Astrocyte of the cerebellum (primary cell): ENCODE results near the gene BCL2L11.

ENCODE experiments used
- DNase-seq: peaks from one replicate; pipeline ENCODE4 v3.0.0-alpha.2; 2011; ENCODE audit warnings: low read depth
- H3K4me3 ChIP-seq: 2 replicates; pipeline ENCODE4 v1.5.1; 2011; ENCODE audit warnings: mild to moderate bottlenecking, low read depth, low read length, moderate library complexity
- in situ Hi-C: cut with HindIII; loops from 2 replicates; pipeline ENCODE4 v1.10.0; 2017; ENCODE audit warnings: low sequenced_read_pairs
- TF ChIP-seq, protein P1 (sequence below): IDR thresholded peaks from 2 replicates; pipeline ENCODE4 v1.5.1; 2012; ENCODE audit warnings: low read length, low read depth, moderate library complexity, mild to moderate bottlenecking; ENCODE audit errors: missing control alignments

Gene BCL2L11

GRCh38 chr2:111189106-111189505, 68.4 kb downstream of the BCL2L11 start:
- in situ Hi-C loops, result no loop called here
- H3K4me3 ChIP-seq, result no peak overlapping the region
- no peak for DNase-seq
- TF ChIP-seq, protein P1, sequence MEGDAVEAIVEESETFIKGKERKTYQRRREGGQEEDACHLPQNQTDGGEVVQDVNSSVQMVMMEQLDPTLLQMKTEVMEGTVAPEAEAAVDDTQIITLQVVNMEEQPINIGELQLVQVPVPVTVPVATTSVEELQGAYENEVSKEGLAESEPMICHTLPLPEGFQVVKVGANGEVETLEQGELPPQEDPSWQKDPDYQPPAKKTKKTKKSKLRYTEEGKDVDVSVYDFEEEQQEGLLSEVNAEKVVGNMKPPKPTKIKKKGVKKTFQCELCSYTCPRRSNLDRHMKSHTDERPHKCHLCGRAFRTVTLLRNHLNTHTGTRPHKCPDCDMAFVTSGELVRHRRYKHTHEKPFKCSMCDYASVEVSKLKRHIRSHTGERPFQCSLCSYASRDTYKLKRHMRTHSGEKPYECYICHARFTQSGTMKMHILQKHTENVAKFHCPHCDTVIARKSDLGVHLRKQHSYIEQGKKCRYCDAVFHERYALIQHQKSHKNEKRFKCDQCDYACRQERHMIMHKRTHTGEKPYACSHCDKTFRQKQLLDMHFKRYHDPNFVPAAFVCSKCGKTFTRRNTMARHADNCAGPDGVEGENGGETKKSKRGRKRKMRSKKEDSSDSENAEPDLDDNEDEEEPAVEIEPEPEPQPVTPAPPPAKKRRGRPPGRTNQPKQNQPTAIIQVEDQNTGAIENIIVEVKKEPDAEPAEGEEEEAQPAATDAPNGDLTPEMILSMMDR, result no peak

DNA sequence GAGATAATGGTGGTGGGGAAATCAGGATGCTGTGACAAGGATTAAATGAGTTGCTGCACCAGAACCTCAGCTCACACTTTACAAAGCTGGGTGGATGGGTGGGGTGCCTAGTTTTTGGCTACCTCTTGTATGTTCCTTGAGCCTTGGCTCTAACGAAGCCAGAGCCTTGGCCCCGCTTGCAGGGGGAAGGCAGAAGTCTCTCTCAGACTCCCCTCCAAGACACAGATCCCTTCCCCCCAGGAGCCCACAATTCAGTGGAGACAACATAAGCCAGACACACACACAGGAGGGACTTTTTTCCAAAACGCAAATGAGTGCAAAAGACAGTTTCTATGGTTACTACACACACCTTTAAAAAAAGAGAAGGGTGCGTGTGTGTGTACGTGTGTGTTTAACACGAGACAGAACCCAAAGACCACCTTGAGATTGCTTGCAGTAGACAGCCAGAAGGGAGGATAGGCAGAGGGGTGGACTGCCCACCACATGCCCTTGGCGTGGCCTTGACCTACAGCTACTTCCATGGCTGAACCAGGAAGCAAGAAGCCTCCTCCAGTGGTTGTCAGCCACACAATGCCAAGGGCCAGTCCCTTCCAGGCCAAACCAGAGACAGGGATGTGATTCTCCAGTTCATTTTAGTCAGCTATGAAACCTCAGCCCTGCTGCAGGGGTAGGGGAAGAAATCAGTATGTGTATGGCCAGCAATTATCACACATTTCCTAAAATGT, 70.3 kb downstream of the BCL2L11 start:
- no peak for DNase-seq
- H3K4me3 ChIP-seq, result no peak overlapping the region
- in situ Hi-C loops, result no loop called here
- TF ChIP-seq, protein P1, result no peak

DNA sequence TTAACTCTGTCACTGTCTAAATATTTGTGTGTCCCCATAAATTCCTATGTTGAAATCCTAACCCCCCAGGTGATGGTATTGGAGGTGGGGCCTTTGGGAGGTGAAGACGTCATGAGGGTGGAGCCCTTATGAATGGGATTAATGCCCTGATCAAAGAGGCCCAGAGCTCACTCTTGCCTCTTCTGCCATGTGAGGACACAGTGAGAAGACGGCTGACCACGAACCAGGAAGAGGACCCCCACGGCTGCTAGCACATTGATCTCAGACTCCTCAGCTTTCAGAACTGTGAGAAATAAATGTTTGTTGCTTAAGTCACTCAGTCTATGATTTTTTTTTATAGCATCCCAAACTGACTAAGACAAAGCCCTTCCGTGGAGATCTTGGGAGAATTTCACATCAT, 71.2 kb downstream of the BCL2L11 start:
- in situ Hi-C loops, result no loop called here
- DNase-seq, result no peak
- TF ChIP-seq, protein P1, result no peak
- H3K4me3 ChIP-seq, result no peak overlapping the region

DNA sequence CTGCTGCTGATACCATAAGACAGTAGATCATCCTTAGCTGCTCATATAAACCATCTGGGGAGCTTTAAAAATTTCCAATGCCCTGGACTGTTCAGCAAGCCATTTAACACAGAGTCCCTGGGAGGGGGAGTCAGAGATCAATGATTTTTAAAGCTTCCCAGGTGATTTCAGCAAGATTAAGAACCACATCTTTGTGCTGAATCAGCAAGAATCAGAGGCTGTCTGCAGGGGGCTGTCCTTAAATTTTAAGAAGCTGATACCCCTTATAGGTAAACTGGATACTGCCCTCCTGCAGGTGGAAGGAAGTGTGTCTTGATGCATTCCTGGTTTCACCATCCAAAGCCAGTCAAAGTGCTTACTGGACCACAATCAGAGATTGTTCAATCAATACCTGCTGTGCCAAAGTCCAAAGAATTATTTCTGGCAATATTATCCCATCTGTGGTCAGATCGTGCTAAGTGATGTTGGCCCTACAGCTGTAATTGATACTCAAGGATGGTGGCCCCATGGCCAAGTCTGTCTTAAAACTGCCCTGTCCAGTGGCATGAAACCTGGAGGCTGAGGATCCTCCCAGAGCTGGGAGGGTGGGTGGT, 72.2 kb downstream of the BCL2L11 start:
- H3K4me3 ChIP-seq, result no peak overlapping the region
- in situ Hi-C loops, result no loop called here
- DNase-seq, result no peak
- TF ChIP-seq, protein P1, result no peak

- H3K4me3 ChIP-seq, result no peak overlapping the region
- no peak for DNase-seq
- in situ Hi-C loops, result no loop called here
- TF ChIP-seq, protein P1, result no peak
Observed at GRCh38 chr2:111194835-111195621, 74.3 kb downstream of the BCL2L11 start.

GRCh38 chr2:111196435-111196834, 75.7 kb downstream of the BCL2L11 start:
- in situ Hi-C loops, result no loop called here
- TF ChIP-seq, protein P1, result no peak
- no peak for DNase-seq
- no peak overlapping the region for H3K4me3 ChIP-seq
